ENCODE results near the gene ADGRF3. TPM values are rescaled to one million over a fixed set of nuclear protein-coding genes. Genes with fewer than 3 reads are reported as not detected.

The ADGRF3 gene
- total and polyA plus RNA-seq, 2 of the 8 experiments (the other 6 are each of a cell fraction or from before 2014, with no cell fraction given): 0.54 to 0.69 TPM

- Histone ChIP-seq H3K4me3 (ENCODE audit: extremely low read depth in 1 of 4, insufficient read depth in 2 of 4, low read depth in 3 of 4, low read length in 4 of 4) (no peak overlapping the region), H2BK15ac (ENCODE audit: low read length) (peak overlapping the region; percentile 67; the same call in 1 of the 2 replicates), H3K79me1 (ENCODE audit: low read depth, low read length) (no peaks in the 10 kb centered on the region), H3K4ac (replicated peaks; ENCODE audit: insufficient read length, low read depth, low read length) (no peak overlapping the region), H2AK5ac (ENCODE audit: low read depth, low read length) (no peak overlapping the region), H3K36me3 (ENCODE audit: control insufficient read depth in 2 of 4, insufficient read depth in 4 of 4, low read length in 3 of 4) (no peaks in the 10 kb centered on the region), H3K56ac (replicated peaks; ENCODE audit: insufficient read length, low read depth, low read length) (no peak overlapping the region), H3K4me2 (ENCODE audit: insufficient read depth in 1 of 2, low read depth in 2 of 2, low read length in 2 of 2) (no peak overlapping the region), H3K18ac (ENCODE audit: extremely low read depth, low read length) (no peak overlapping the region), H2AFZ (ENCODE audit: low read length) (no peak overlapping the region), H4K20me1 (replicated peaks in 1 of 2; ENCODE audit: control insufficient read depth in 1 of 2, insufficient read depth in 2 of 2, low read length in 2 of 2) (no peaks in the 10 kb centered on the region), H3K23ac (ENCODE audit: insufficient read length) (no peak overlapping the region), H2BK12ac (ENCODE audit: low read depth, low read length) (no peak overlapping the region), H4K5ac (ENCODE audit: insufficient read length, low read depth, low read length) (no peak overlapping the region), H3K14ac (ENCODE audit: insufficient read length) (no peak overlapping the region), H3K79me2 (ENCODE audit: control insufficient read depth in 1 of 2, insufficient read depth in 2 of 2, low read length in 2 of 2) (no peaks in the 10 kb centered on the region), H3K4me1 (replicated peaks in 1 of 4; ENCODE audit: control insufficient read depth in 3 of 4, insufficient read depth in 4 of 4, low read length in 3 of 4) (peaks cover 0 to 7% (median 3%) of the 10 kb centered on the region in 4 experiments; a peak in 4 of 7 replicates), H3K23me2 (ENCODE audit: low read depth, low read length) (no peaks in the 10 kb centered on the region), H3K9ac (replicated peaks in 1 of 4; ENCODE audit: extremely low read depth in 1 of 4, low read depth in 3 of 4, low read length in 3 of 4) (no peak overlapping the region), H2BK120ac (replicated peaks; ENCODE audit: low read depth, low read length) (no peak overlapping the region), H3K9me3 (ENCODE audit: insufficient read depth in 2 of 2, low read depth in 1 of 2, low read length in 1 of 2) (no peaks in the 10 kb centered on the region), H4K91ac (replicated peaks; ENCODE audit: insufficient read length, low read length) (no peak overlapping the region), H2BK5ac (ENCODE audit: low read depth, low read length) (no peak overlapping the region), H3K27ac (ENCODE audit: low read depth, low read length) (no peak overlapping the region), H2BK20ac (ENCODE audit: low read length) (no peak overlapping the region), H3K27me3 (replicated peaks in 1 of 4; ENCODE audit: control insufficient read depth in 3 of 4, extremely low read depth in 1 of 4, insufficient read depth in 3 of 4, low read length in 3 of 4) (no peaks in the 10 kb centered on the region), H4K8ac (ENCODE audit: extremely low read depth, insufficient read depth, low read length) (no peak overlapping the region)
- 84% methylated on average over 8 of the region's 8 CpGs; no CpG with 5 or more reads in 1 of the 2 experiments for WGBS, 2 experiments (ENCODE audit: extremely low coverage in 1 of 2, insufficient coverage in 1 of 2, insufficient read length in 1 of 2, insufficient replicate concordance in 2 of 2, low coverage in 1 of 2, low lambda C conversion rate in 2 of 2, missing lambda C conversion rate in 1 of 2)
- FAIRE-seq (no peak), DNase-seq (ENCODE audit: low read depth in 1 of 2, low spot score in 2 of 2) (no peak)
- POLR2A ChIA-PET (ENCODE audit: partially characterized antibody): interaction anchor here (6.2 kb wide), 1 partner anchor 14 kb away, joined by 34 read pairs; no protein-coding TSS in a partner anchor
- CTCF ChIA-PET (ENCODE audit: partially characterized antibody): interaction anchor here (0.6 to 3.3 kb wide), 18 partner anchors 8 to 271 kb away, joined by 3 to 18 read pairs (median 4); no protein-coding TSS in a partner anchor
- TF ChIP-seq CBX5 (IDR thresholded peaks at IDR 0.05; ENCODE audit: low read depth, low read length): no peak
- TF ChIP-seq CTCF (IDR thresholded peaks at IDR 0.05; ENCODE audit: control extremely low read depth in 1 of 3, insufficient read depth in 1 of 3, low read depth in 1 of 3, low read length in 3 of 3): peak; percentile 68 to 75 (median 74)
- peak; percentile 81 to 89 for TF ChIP-seq RAD21 (IDR thresholded peaks at IDR 0.05 in 1 of 2, conservative IDR thresholded peaks at IDR 0.05 in 1 of 2; ENCODE audit: low read depth in 2 of 2, low read length in 2 of 2)
These were observed 32.3 kb downstream of the ADGRF3 start for GRCh38 chr2:26314243-26314642.
